ENCODE measurements around the gene YARS2. TPM values are rescaled to one million over a fixed set of nuclear protein-coding genes. Genes with fewer than 3 reads are reported as not detected.
"Not testable (repeated sequence)": the region's sequence is repeated elsewhere in the genome, so short reads cannot be mapped to it uniquely, and the experiment has no call there.

Gene YARS2
- total and polyA plus RNA-seq, 5 experiments from 2014 or later, result 12.4 to 19.2 (median 15.3) TPM

DNA sequence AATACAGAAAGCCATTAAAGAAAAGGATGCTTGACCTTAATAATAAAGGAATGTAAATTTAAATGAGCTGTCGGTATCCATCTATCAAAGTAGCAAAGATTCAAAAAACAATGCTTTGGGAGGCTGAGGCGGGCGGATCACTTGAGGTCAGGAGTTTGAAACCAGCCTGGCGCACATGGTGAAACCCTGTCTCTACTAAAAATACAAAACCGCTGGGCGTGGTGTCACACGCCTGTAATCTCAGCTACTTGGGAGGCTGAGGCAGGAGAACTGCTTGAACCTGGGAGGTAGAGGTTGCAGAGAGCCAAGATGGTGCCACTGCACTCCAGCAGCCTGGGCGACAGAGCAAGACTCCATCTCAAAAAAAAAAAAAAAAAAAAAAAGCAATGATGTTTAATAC is 56.3 kb downstream of the YARS2 start:
- not testable (repeated sequence) for H3K9me3 Mint-ChIP-seq, H3K4me3 Mint-ChIP-seq, ATAC-seq, H3K27ac Mint-ChIP-seq, DNase-seq, H3K27me3 Mint-ChIP-seq
- POLR2A ChIA-PET, result interaction anchor here (0.6 kb wide), 1 partner anchor 20 kb away, joined by 6 read pairs; no protein-coding TSS in a partner anchor
- peaks cover 8 to 17% (median 9%) of the 10 kb centered on the region in 4 donors for H3K4me1 Mint-ChIP-seq
- peaks cover 0 to 30% (median 7%) of the 10 kb centered on the region in 3 donors for H3K36me3 Mint-ChIP-seq

DNA sequence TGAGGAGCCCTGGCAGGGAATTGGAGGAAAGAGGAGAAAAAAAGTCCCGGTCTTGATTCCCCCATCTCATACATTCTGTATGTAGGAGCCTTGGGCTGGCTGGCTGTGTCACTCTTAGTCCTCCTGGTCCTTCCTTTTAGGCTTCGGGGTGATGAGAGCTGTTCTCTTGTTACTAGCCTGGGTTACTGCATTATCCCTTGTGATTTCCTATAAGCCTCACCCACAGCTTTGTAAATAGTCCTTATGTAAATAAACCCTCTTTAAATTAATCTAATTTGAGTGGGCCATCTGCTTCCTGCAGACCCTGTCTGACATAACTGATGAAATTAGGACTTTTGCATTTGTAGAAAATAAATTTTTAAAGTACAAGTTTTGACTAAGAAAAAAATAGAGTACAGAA is 57.4 kb downstream of the YARS2 start:
- H3K27me3 Mint-ChIP-seq, result no peaks in the 10 kb centered on the region
- DNase-seq, result no peak
- H3K27ac Mint-ChIP-seq, result peak overlapping the region in 1 of 10 donors; percentile 72
- H3K4me3 Mint-ChIP-seq, result no peak overlapping the region
- peaks cover 0 to 26% (median 7%) of the 10 kb centered on the region in 3 donors for H3K36me3 Mint-ChIP-seq
- peaks cover 8 to 18% (median 14%) of the 10 kb centered on the region in 4 donors for H3K4me1 Mint-ChIP-seq
- POLR2A ChIA-PET, result no interaction called here
- ATAC-seq, result no peak
- peaks cover 0 to 2% (median 0%) of the 10 kb centered on the region in 9 donors for H3K9me3 Mint-ChIP-seq

DNA sequence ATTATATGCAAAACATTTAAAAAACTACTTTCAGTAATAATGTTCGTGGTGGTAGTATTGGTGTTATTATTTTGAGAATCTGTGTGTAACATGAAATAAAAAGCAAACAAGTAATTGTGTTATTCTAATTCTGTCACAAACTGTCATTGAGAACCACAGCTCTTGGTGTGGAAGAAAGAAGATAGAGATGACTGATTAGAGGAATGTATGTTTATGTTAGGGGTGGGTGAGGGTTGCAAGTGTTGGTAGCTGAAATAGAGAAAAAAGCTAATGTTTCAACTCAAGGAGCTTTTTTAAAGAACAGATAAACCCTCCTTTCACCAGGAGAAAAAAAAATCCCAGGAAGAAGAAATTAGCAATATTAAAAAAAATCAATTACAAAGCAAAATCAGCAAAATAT is 58.3 kb downstream of the YARS2 start:
- Mint-ChIP-seq H3K36me3 (peaks cover 0 to 18% (median 7%) of the 10 kb centered on the region in 3 donors), H3K27ac (no peak overlapping the region), H3K4me3 (no peak overlapping the region), H3K9me3 (peaks cover 0 to 2% (median 0%) of the 10 kb centered on the region in 9 donors), H3K27me3 (no peaks in the 10 kb centered on the region), H3K4me1 (peaks cover 8 to 23% (median 19%) of the 10 kb centered on the region in 4 donors)
- POLR2A ChIA-PET, result interaction anchor here (0.7 kb wide), 1 partner anchor 1394 kb away, joined by 3 read pairs; no protein-coding TSS in a partner anchor
- ATAC-seq (no peak), DNase-seq (no peak)

Other genes with a start within 250 kb of the YARS2 start
- 10 to 100 TPM; 54.9 to 55.1 TPM for gene DNM1L, start 76.6 kb downstream of the YARS2 start, total RNA-seq
- gene DNM1L, start 76.6 kb downstream of the YARS2 start, polyA plus RNA-seq, result 10 to 100 TPM; 18.6 to 26.4 (median 21.5) TPM
- gene PKP2, start 140.9 kb upstream of the YARS2 start, total RNA-seq, result not detected
- gene PKP2, start 140.9 kb upstream of the YARS2 start, polyA plus RNA-seq, result not detected

Data from naive thymus-derived CD8-positive, alpha-beta T cell (primary cell).